ENCODE measurements around the gene FOXD3. TPM values are rescaled to one million over a fixed set of nuclear protein-coding genes. Genes with fewer than 3 reads are reported as not detected.

The FOXD3 gene
- total RNA-seq, 2 donors from 2014 or later, result 0.82 to 2.9 TPM

GRCh38 chr1:63320022-63320721 lies 2.2 kb upstream of the FOXD3 start:
- no peaks in the 10 kb centered on the region for H3K36me3 ChIP-seq
- no peak for DNase-seq (ENCODE audit: low spot score)
- TF ChIP-seq POLR2AphosphoS5 (IDR thresholded peaks at IDR 0.05) (no peak), POLR2A (IDR thresholded peaks at IDR 0.05) (no peak), CTCF (IDR thresholded peaks at IDR 0.05) (no peak)
- WGBS, result 8% methylated on average over 47 of the region's 47 CpGs
- intact Hi-C loops (cut with DNase I), result no loop called here
- peaks cover 10% of the 10 kb centered on the region for H3K4me1 ChIP-seq (replicated peaks)
- no peaks in the 10 kb centered on the region for H3K9me3 ChIP-seq
- no peak overlapping the region for H3K27ac ChIP-seq
- no peak overlapping the region for H3K4me3 ChIP-seq
- peaks cover 67% of the 10 kb centered on the region for H3K27me3 ChIP-seq (replicated peaks; ENCODE audit: insufficient read depth)

- H3K27me3 ChIP-seq (replicated peaks; ENCODE audit: insufficient read depth), result peaks cover 73% of the 10 kb centered on the region
- WGBS, result 15% methylated on average over 38 of the region's 39 CpGs
- H3K4me3 ChIP-seq, result no peak overlapping the region
- no peaks in the 10 kb centered on the region for H3K36me3 ChIP-seq
- H3K9me3 ChIP-seq, result no peaks in the 10 kb centered on the region
- peaks cover 10% of the 10 kb centered on the region for H3K4me1 ChIP-seq (replicated peaks)
- H3K27ac ChIP-seq, result no peak overlapping the region
- intact Hi-C loops (cut with DNase I), result no loop called here
- TF ChIP-seq POLR2A (IDR thresholded peaks at IDR 0.05), result no peak
- no peak for TF ChIP-seq CTCF (IDR thresholded peaks at IDR 0.05)
- TF ChIP-seq POLR2AphosphoS5 (IDR thresholded peaks at IDR 0.05), result no peak
- no peak for DNase-seq (ENCODE audit: low spot score)
Observed at GRCh38 chr1:63321066-63321784, 1.1 kb upstream of the FOXD3 start.

- H3K4me3 ChIP-seq, result peak overlapping the region; percentile 27 to 32
- intact Hi-C loops (cut with DNase I), result no loop called here
- peaks cover 74% of the 10 kb centered on the region for H3K27me3 ChIP-seq (replicated peaks; ENCODE audit: insufficient read depth)
- TF ChIP-seq POLR2A (IDR thresholded peaks at IDR 0.05) (no peak), POLR2AphosphoS5 (IDR thresholded peaks at IDR 0.05) (no peak), CTCF (IDR thresholded peaks at IDR 0.05) (no peak)
- no peaks in the 10 kb centered on the region for H3K9me3 ChIP-seq
- H3K36me3 ChIP-seq, result no peaks in the 10 kb centered on the region
- no peak for DNase-seq (ENCODE audit: low spot score)
- 10% methylated on average over 12 of the region's 12 CpGs for WGBS
- H3K27ac ChIP-seq, result no peak overlapping the region
- H3K4me1 ChIP-seq (replicated peaks), result peaks cover 10% of the 10 kb centered on the region
Observed at GRCh38 chr1:63321785-63322113, 618 bp upstream of the FOXD3 start.

- 3% methylated on average over 86 of the region's 104 CpGs for WGBS
- no peaks in the 10 kb centered on the region for H3K9me3 ChIP-seq
- H3K27ac ChIP-seq, result no peak overlapping the region
- intact Hi-C loops (cut with DNase I), result no loop called here
- no peaks in the 10 kb centered on the region for H3K36me3 ChIP-seq
- peaks cover 4% of the 10 kb centered on the region for H3K4me1 ChIP-seq (replicated peaks)
- no peak for DNase-seq (ENCODE audit: low spot score)
- H3K27me3 ChIP-seq (replicated peaks; ENCODE audit: insufficient read depth), result peaks cover 80% of the 10 kb centered on the region
- no peak for TF ChIP-seq POLR2A (IDR thresholded peaks at IDR 0.05)
- peak overlapping the region; percentile 27 to 32 for H3K4me3 ChIP-seq
Observed at GRCh38 chr1:63322944-63323864, 837 bp downstream of the FOXD3 start.

Data from prostate gland (tissue), 2 donors.